ENCODE results near the gene BCAS3. TPM values are rescaled to one million over a fixed set of nuclear protein-coding genes. Genes with fewer than 3 reads are reported as not detected.

The BCAS3 gene
- total RNA-seq, 1 donor from 2014 or later, result 30.5 TPM

GRCh38 chr17:61402978-61403800 is 725.5 kb downstream of the BCAS3 start:
- Mint-ChIP-seq H3K4me1 (peaks cover 32% of the 10 kb centered on the region), H3K9me3 (no peaks in the 10 kb centered on the region), H3K4me3 (peak overlapping the region; percentile 80), H3K36me3 (ENCODE audit: low read depth) (peaks cover 19% of the 10 kb centered on the region), H3K27me3 (ENCODE audit: low read depth) (peaks cover 85% of the 10 kb centered on the region), H3K27ac (ENCODE audit: unreplicated experiment) (no peak overlapping the region)
- DNase-seq (ENCODE audit: low read depth, low spot score), result no peak
- TF ChIP-seq CTCF (conservative IDR thresholded peaks at IDR 0.05), result no peak

- H3K4me1 Mint-ChIP-seq, result peaks cover 31% of the 10 kb centered on the region
- no peak for DNase-seq (ENCODE audit: low read depth, low spot score)
- H3K9me3 Mint-ChIP-seq, result no peaks in the 10 kb centered on the region
- no peak overlapping the region for H3K27ac Mint-ChIP-seq (ENCODE audit: unreplicated experiment)
- H3K27me3 Mint-ChIP-seq (ENCODE audit: low read depth), result peaks cover 86% of the 10 kb centered on the region
- peaks cover 19% of the 10 kb centered on the region for H3K36me3 Mint-ChIP-seq (ENCODE audit: low read depth)
- H3K4me3 Mint-ChIP-seq, result peak overlapping the region; percentile 80
- TF ChIP-seq CTCF (conservative IDR thresholded peaks at IDR 0.05), result no peak
These were observed 726.4 kb downstream of the BCAS3 start for GRCh38 chr17:61403801-61404662.

- peaks cover 88% of the 10 kb centered on the region for H3K27me3 Mint-ChIP-seq (ENCODE audit: low read depth)
- H3K36me3 Mint-ChIP-seq (ENCODE audit: low read depth), result peaks cover 19% of the 10 kb centered on the region
- H3K9me3 Mint-ChIP-seq, result no peaks in the 10 kb centered on the region
- no peak for TF ChIP-seq CTCF (conservative IDR thresholded peaks at IDR 0.05)
- H3K4me1 Mint-ChIP-seq, result peaks cover 31% of the 10 kb centered on the region
- no peak for DNase-seq (ENCODE audit: low read depth, low spot score)
- H3K27ac Mint-ChIP-seq (ENCODE audit: unreplicated experiment), result no peak overlapping the region
- H3K4me3 Mint-ChIP-seq, result no peak overlapping the region
These were observed 726.9 kb downstream of the BCAS3 start for GRCh38 chr17:61404663-61404912.

- Mint-ChIP-seq H3K9me3 (no peaks in the 10 kb centered on the region), H3K27ac (ENCODE audit: unreplicated experiment) (no peak overlapping the region), H3K4me1 (peaks cover 31% of the 10 kb centered on the region), H3K27me3 (ENCODE audit: low read depth) (peaks cover 91% of the 10 kb centered on the region), H3K36me3 (ENCODE audit: low read depth) (peaks cover 19% of the 10 kb centered on the region), H3K4me3 (no peak overlapping the region)
- DNase-seq (ENCODE audit: low read depth, low spot score), result no peak
- TF ChIP-seq CTCF (conservative IDR thresholded peaks at IDR 0.05), result no peak
These were observed 727.4 kb downstream of the BCAS3 start for GRCh38 chr17:61404913-61405685.
